ENCODE measurements around the gene ATP13A2. TPM values are rescaled to one million over a fixed set of nuclear protein-coding genes. Genes with fewer than 3 reads are reported as not detected.
A peak's percentile ranks its signal among the peaks of the same experiment; 100 is the strongest.
"Not testable (repeated sequence)": the region's sequence is repeated elsewhere in the genome, so short reads cannot be mapped to it uniquely, and the experiment has no call there.

ATP13A2 gene
- polyA plus RNA-seq, 1 of the 3 experiments (the other 2 are of a cell fraction): 29.3 TPM

DNA sequence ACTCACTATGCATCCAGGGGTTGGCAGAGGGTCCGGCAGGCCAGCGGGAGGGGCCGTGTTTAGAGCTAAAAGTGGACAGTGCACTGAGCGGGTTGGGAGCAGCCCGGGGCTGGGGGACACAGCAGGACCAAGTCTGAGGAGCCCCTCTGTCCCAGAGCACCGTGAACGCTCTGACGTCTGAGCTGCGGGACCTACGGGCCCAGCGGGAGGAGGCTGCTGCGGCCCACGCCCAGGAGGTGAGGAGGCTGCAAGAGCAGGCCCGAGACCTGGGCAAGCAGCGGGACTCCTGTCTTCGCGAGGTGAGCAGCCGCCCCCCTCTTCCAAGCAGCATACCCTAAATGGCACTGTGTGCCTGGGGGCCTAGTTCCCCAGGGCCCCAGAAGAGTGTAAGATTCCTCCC is 57.1 kb downstream of the ATP13A2 start:
- TF ChIP-seq FOXJ3 (CRISPR knock-in tag; IDR thresholded peaks at IDR 0.05): no peak
- TF ChIP-seq, protein P1, sequence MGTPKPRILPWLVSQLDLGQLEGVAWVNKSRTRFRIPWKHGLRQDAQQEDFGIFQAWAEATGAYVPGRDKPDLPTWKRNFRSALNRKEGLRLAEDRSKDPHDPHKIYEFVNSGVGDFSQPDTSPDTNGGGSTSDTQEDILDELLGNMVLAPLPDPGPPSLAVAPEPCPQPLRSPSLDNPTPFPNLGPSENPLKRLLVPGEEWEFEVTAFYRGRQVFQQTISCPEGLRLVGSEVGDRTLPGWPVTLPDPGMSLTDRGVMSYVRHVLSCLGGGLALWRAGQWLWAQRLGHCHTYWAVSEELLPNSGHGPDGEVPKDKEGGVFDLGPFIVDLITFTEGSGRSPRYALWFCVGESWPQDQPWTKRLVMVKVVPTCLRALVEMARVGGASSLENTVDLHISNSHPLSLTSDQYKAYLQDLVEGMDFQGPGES (IDR thresholded peaks at IDR 0.05; ENCODE audit: low read depth, low read length): no peak
- DNase-seq: no peak
- no peaks in the 10 kb centered on the region for H3K79me2 ChIP-seq (ENCODE audit: insufficient read depth)
- 90% methylated on average over 7 of the region's 18 CpGs for WGBS (ENCODE audit: low lambda C conversion rate)
- no peak overlapping the region for H3K9ac ChIP-seq
- peaks cover 7% of the 10 kb centered on the region for H3F3A ChIP-seq (replicated peaks; ENCODE audit: insufficient read depth)
- H3K4me3 ChIP-seq (ENCODE audit: low read depth in 2 of 2, low read length in 1 of 2): no peak overlapping the region
- H3K4me2 ChIP-seq: no peak overlapping the region
- no peaks in the 10 kb centered on the region; a peak in 1 of 4 replicates for H3K4me1 ChIP-seq (ENCODE audit: control insufficient read depth in 1 of 2, insufficient read depth in 2 of 2, low read depth in 1 of 2, low read length in 1 of 2)
- no peaks in the 10 kb centered on the region for H3K9me2 ChIP-seq
- H2AFZ ChIP-seq (ENCODE audit: low read depth): no peak overlapping the region
- peaks cover 0 to 2% of the 10 kb centered on the region in 2 experiments for H3K36me3 ChIP-seq (replicated peaks in 1 of 2; ENCODE audit: control insufficient read depth in 1 of 2, insufficient read depth in 2 of 2, low read length in 1 of 2)
- no peaks in the 10 kb centered on the region for H3K27me3 ChIP-seq (ENCODE audit: insufficient read depth)
- POLR2A ChIA-PET: interaction anchor here (0.5 kb wide), 1 partner anchor 94 kb away, joined by 3 read pairs; no protein-coding TSS in a partner anchor
- no peaks in the 10 kb centered on the region for H3K9me3 ChIP-seq
- CTCF ChIA-PET: interaction anchor here (1.2 to 20.3 kb wide), 2 partner anchors 31 to 88 kb away, joined by 3 to 408 read pairs; partner anchors contain the start of gene SDHB
- H3K27ac ChIP-seq (ENCODE audit: low read depth in 2 of 2, low read length in 1 of 2): no peak overlapping the region
- H4K20me1 ChIP-seq (ENCODE audit: insufficient read depth): no peaks in the 10 kb centered on the region

DNA sequence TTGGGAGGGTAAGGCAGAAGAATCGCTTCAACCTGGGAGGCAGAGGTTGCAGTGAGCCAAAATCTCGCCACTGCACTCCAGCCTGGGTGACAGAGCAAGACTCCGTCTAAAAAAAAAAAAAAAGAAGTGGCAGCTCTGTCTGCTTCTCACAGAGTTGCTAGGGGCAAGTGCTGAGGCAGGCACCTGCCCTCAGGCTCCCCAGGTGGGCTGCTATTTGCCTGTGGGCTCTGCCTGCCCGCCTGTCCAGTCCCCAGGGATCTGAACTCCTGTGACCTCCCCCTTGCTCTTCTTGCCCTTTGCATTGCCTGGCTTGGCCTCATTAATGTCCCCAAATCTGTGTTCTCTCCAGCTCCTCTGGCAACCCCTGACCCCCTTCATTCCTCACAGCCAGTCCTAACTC is 59.4 kb downstream of the ATP13A2 start:
- H3K27me3 ChIP-seq (ENCODE audit: insufficient read depth); H3K27ac ChIP-seq (ENCODE audit: low read depth in 2 of 2, low read length in 1 of 2); DNase-seq; H3K4me2 ChIP-seq; H3F3A ChIP-seq (replicated peaks; ENCODE audit: insufficient read depth); H3K79me2 ChIP-seq (ENCODE audit: insufficient read depth); H2AFZ ChIP-seq (ENCODE audit: low read depth); H3K36me3 ChIP-seq (replicated peaks in 1 of 2; ENCODE audit: control insufficient read depth in 1 of 2, insufficient read depth in 2 of 2, low read length in 1 of 2); H4K20me1 ChIP-seq (ENCODE audit: insufficient read depth); H3K9ac ChIP-seq; H3K9me3 ChIP-seq; H3K9me2 ChIP-seq; H3K4me3 ChIP-seq (ENCODE audit: low read depth in 2 of 2, low read length in 1 of 2); H3K4me1 ChIP-seq (ENCODE audit: control insufficient read depth in 1 of 2, insufficient read depth in 2 of 2, low read depth in 1 of 2, low read length in 1 of 2): not testable (repeated sequence)
- ChIA-PET POLR2A (interaction anchor here (0.7 kb wide), 1 partner anchor 15 kb away, joined by 3 read pairs; no protein-coding TSS in a partner anchor), CTCF (interaction anchor here (0.5 to 20.3 kb wide), 25 partner anchors 10 to 584 kb away, joined by 3 to 408 read pairs (median 4); partner anchors contain the start of genes NBPF1 and SDHB)
- 95% methylated on average over 4 of the region's 4 CpGs for WGBS (ENCODE audit: low lambda C conversion rate)

DNA sequence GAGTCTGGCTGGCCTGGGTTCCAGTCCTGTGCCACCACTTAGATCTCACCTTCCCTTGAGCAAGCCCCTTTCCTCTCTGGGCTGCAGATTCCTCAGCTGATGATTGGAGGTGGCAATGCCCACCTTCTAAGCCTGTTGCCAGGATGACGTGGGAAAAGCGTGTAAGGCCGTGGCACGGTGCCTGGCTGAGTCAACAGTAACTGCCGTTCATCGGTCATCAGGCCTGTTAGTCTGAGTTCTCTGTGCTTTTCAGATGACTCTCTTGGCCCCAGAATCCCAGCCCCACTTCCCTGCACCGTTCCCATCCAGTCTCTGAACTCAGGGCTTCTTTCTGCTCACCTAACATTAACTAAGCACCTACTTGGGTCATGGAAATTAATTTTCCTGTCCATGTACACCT is 62.7 kb downstream of the ATP13A2 start:
- POLR2A ChIA-PET; H3K36me3 ChIP-seq (replicated peaks in 1 of 2; ENCODE audit: control insufficient read depth in 1 of 2, insufficient read depth in 2 of 2, low read length in 1 of 2); H3K9me2 ChIP-seq; H4K20me1 ChIP-seq (ENCODE audit: insufficient read depth); H3K4me2 ChIP-seq; H3K27ac ChIP-seq (ENCODE audit: low read depth in 2 of 2, low read length in 1 of 2); H3K9ac ChIP-seq; H3F3A ChIP-seq (replicated peaks; ENCODE audit: insufficient read depth); H2AFZ ChIP-seq (ENCODE audit: low read depth); DNase-seq; H3K4me1 ChIP-seq (ENCODE audit: control insufficient read depth in 1 of 2, insufficient read depth in 2 of 2, low read depth in 1 of 2, low read length in 1 of 2); H3K27me3 ChIP-seq (ENCODE audit: insufficient read depth); H3K79me2 ChIP-seq (ENCODE audit: insufficient read depth); H3K9me3 ChIP-seq; H3K4me3 ChIP-seq (ENCODE audit: low read depth in 2 of 2, low read length in 1 of 2): not testable (repeated sequence)
- 38% methylated on average over 7 of the region's 7 CpGs for WGBS (ENCODE audit: low lambda C conversion rate)
- TF ChIP-seq NFIC (IDR thresholded peaks at IDR 0.05; ENCODE audit: borderline replicate concordance): peak; percentile 18; the same call in 1 of the 2 replicates
- CTCF ChIA-PET: interaction anchor here (1.1 to 20.3 kb wide), 4 partner anchors 13 to 327 kb away, joined by 3 to 408 read pairs (median 38); partner anchors contain the start of gene SDHB

DNA sequence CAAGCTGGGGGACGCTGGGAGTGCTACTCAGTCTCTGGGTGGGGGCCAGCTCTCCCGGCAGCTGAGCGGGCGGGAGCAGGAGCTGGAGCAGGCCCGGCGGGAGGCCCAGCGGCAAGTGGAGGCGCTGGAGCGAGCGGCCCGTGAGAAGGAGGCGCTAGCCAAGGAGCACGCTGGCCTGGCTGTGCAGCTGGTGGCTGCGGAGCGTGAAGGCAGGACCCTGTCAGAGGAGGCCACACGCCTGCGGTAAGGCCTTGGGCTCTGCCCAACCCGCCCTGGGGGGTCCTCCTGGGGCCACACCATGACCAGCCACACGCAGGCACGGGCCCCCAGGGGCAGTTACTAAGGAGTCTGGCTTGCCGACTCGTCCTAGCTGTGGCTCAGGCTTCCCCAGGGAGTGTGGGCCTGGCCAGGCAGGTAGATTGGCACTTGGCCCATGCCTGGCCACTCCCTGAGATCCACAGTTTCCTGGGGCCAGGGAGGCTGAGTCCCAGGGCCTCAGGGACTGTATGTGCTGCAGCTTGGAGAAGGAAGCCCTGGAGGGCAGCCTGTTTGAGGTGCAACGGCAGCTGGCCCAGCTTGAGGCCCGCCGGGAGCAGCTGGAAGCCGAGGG is 63.3 kb downstream of the ATP13A2 start:
- H2AFZ ChIP-seq (ENCODE audit: low read depth); H3K4me3 ChIP-seq (ENCODE audit: low read depth in 2 of 2, low read length in 1 of 2); H3K4me1 ChIP-seq (ENCODE audit: control insufficient read depth in 1 of 2, insufficient read depth in 2 of 2, low read depth in 1 of 2, low read length in 1 of 2); H4K20me1 ChIP-seq (ENCODE audit: insufficient read depth); H3K9me2 ChIP-seq; H3K9me3 ChIP-seq; H3K36me3 ChIP-seq (replicated peaks in 1 of 2; ENCODE audit: control insufficient read depth in 1 of 2, insufficient read depth in 2 of 2, low read length in 1 of 2); H3K27ac ChIP-seq (ENCODE audit: low read depth in 2 of 2, low read length in 1 of 2); H3K27me3 ChIP-seq (ENCODE audit: insufficient read depth); H3K79me2 ChIP-seq (ENCODE audit: insufficient read depth); DNase-seq; H3F3A ChIP-seq (replicated peaks; ENCODE audit: insufficient read depth); H3K4me2 ChIP-seq; H3K9ac ChIP-seq: not testable (repeated sequence)
- POLR2A ChIA-PET: interaction anchor here (0.8 to 1.8 kb wide), 2 partner anchors 32 to 43 kb away, joined by 3 to 7 read pairs; partner anchors contain the start of gene MFAP2
- CTCF ChIA-PET: interaction anchor here (0.6 to 20.3 kb wide), 9 partner anchors 14 to 356 kb away, joined by 3 to 408 read pairs (median 6); partner anchors contain the start of gene SDHB
- 94% methylated on average over 26 of the region's 26 CpGs for whole genome bisulfite sequencing (ENCODE audit: low lambda C conversion rate)
